H1 (cell line): Measurements from ENCODE around the gene ESYT2. TPM values are rescaled to one million over a fixed set of nuclear protein-coding genes. Genes with fewer than 3 reads are reported as not detected.

ENCODE experiments used
- CTCF ChIA-PET: fragments of 300-600 bp; sonication (Branson Sonifier 250); formaldehyde crosslinking; loops from one replicate; lab custom pipeline; 2021; ENCODE audit not compliant: partially characterized antibody; lab: Charles Lee
- POLR2A ChIA-PET: fragments of 300-600 bp; sonication (Branson Sonifier 250); formaldehyde crosslinking; loops from one replicate; lab custom pipeline; 2021; ENCODE audit warnings: inconsistent platforms; ENCODE audit not compliant: partially characterized antibody; lab: Charles Lee
- DNase-seq, 2 experiments: peaks; one replicate each; pipeline versions ENCODE4 v3.0.0 to v3.0.0-alpha.2; 2010 to 2022; ENCODE audit warnings: low spot score in 2 of 2, low read depth in 1 of 2, mixed read lengths in 1 of 2
- FAIRE-seq: peaks from 2 replicates; lab custom pipeline; 2011; peaks lifted over from hg19 to GRCh38; lab: Jason Lieb, UNC
- H2AFZ ChIP-seq: 2 replicates; pipeline ENCODE4 v1.8.1; 2012; ENCODE audit warnings: low read length, inconsistent platforms
- H2AK5ac ChIP-seq: 2 replicates; pipeline ENCODE4 v1.6.1; 2013; ENCODE audit warnings: low read depth, low read length
- H2BK120ac ChIP-seq: replicated peaks from 2 replicates; pipeline ENCODE3; 2013; ENCODE audit warnings: low read depth, low read length, inconsistent platforms
- H2BK12ac ChIP-seq: 2 replicates; pipeline ENCODE4 v1.6.1; 2013; ENCODE audit warnings: low read depth, low read length
- H2BK15ac ChIP-seq: 2 replicates; pipeline ENCODE4 v1.6.1; 2013; ENCODE audit warnings: low read length
- H2BK20ac ChIP-seq: 2 replicates; pipeline ENCODE4 v1.6.1; 2013; ENCODE audit warnings: low read length
- H2BK5ac ChIP-seq: 2 replicates; pipeline ENCODE4 v1.6.1; 2013; ENCODE audit warnings: low read depth, low read length
- H3K14ac ChIP-seq: 2 replicates; pipeline ENCODE4 v1.6.1; 2013; ENCODE audit warnings: inconsistent platforms; ENCODE audit not compliant: insufficient read length
- H3K18ac ChIP-seq: 2 replicates; pipeline ENCODE4 v1.6.1; 2013; ENCODE audit warnings: low read length; ENCODE audit errors: extremely low read depth
- H3K23ac ChIP-seq: 2 replicates; pipeline ENCODE4 v1.6.1; 2013; ENCODE audit warnings: inconsistent platforms; ENCODE audit not compliant: insufficient read length
- H3K23me2 ChIP-seq: 2 replicates; pipeline ENCODE4 v1.6.1; 2013; ENCODE audit warnings: low read depth, low read length
- H3K27ac ChIP-seq: 2 replicates; pipeline ENCODE4 v1.6.1; 2011; ENCODE audit warnings: low read depth, low read length, inconsistent platforms
- H3K27me3 ChIP-seq, 4 experiments: replicated peaks in 1 of 4; 1 replicate in 1 of 4; 2 replicates in 3 of 4; pipeline versions ENCODE4 v1.6.1 to v1.8.1; 2011 to 2013; ENCODE audit warnings: low read length in 3 of 4, mild to moderate bottlenecking in 3 of 4, inconsistent platforms in 2 of 4, mixed read lengths in 2 of 4, moderate library complexity in 1 of 4; ENCODE audit not compliant: control insufficient read depth in 3 of 4, insufficient read depth in 3 of 4; ENCODE audit errors: extremely low read depth in 1 of 4
- H3K36me3 ChIP-seq, 4 experiments: 2 replicates each; pipeline versions ENCODE4 v1.6.1 to v1.8.1; 2011 to 2013; ENCODE audit warnings: mild to moderate bottlenecking in 4 of 4, low read length in 3 of 4, moderate library complexity in 2 of 4, control low read depth in 1 of 4, inconsistent platforms in 1 of 4; ENCODE audit not compliant: insufficient read depth in 4 of 4, control insufficient read depth in 2 of 4
- H3K4ac ChIP-seq: replicated peaks from 2 replicates; pipeline ENCODE3; 2013; ENCODE audit warnings: low read length, low read depth, mixed read lengths, inconsistent platforms; ENCODE audit not compliant: insufficient read length
- H3K4me1 ChIP-seq, 4 experiments: replicated peaks in 1 of 4; 1 replicate in 1 of 4; 2 replicates in 3 of 4; pipeline versions ENCODE4 v1.6.1 to v1.8.1; 2011 to 2013; ENCODE audit warnings: low read length in 3 of 4, inconsistent platforms in 2 of 4, mixed read lengths in 1 of 4; ENCODE audit not compliant: insufficient read depth in 4 of 4, control insufficient read depth in 3 of 4
- H3K4me2 ChIP-seq, 2 experiments: 2 replicates each; pipeline versions ENCODE4 v1.6.1 to v1.8.1; 2011 to 2013; ENCODE audit warnings: low read depth in 2 of 2, low read length in 2 of 2, control low read depth in 1 of 2, inconsistent platforms in 1 of 2, mild to moderate bottlenecking in 1 of 2; ENCODE audit not compliant: insufficient read depth in 1 of 2
- H3K4me3 ChIP-seq, 4 experiments: fragments of 200-600, 300-600 bp in 1 of 4; sonication (generic), shearing (Covaris generic), sonication (Bioruptor Twin) in 1 of 4; 2 replicates each; pipeline versions ENCODE4 v1.5.1 to v1.8.1; 2011 to 2016; ENCODE audit warnings: low read length in 4 of 4, low read depth in 3 of 4, control low read depth in 2 of 4, inconsistent platforms in 2 of 4, mild to moderate bottlenecking in 2 of 4, mixed read lengths in 1 of 4, moderate library complexity in 1 of 4; ENCODE audit not compliant: insufficient read depth in 2 of 4; ENCODE audit errors: extremely low read depth in 1 of 4
- H3K56ac ChIP-seq: replicated peaks from 2 replicates; pipeline ENCODE3; 2013; ENCODE audit warnings: low read depth, mild to moderate bottlenecking, mixed read lengths, low read length, inconsistent platforms; ENCODE audit not compliant: insufficient read length
- H3K79me1 ChIP-seq: 2 replicates; pipeline ENCODE4 v1.6.1; 2013; ENCODE audit warnings: low read depth, low read length, control low read depth
- H3K79me2 ChIP-seq, 2 experiments: 2 replicates each; pipeline versions ENCODE4 v1.6.1 to v1.8.1; 2012 to 2013; ENCODE audit warnings: low read length in 2 of 2, mild to moderate bottlenecking in 2 of 2, inconsistent platforms in 1 of 2; ENCODE audit not compliant: insufficient read depth in 2 of 2, control insufficient read depth in 1 of 2
- H3K9ac ChIP-seq, 4 experiments: replicated peaks in 1 of 4; 1 replicate in 1 of 4; 2 replicates in 3 of 4; pipeline versions ENCODE4 v1.6.1 to v1.8.1; 2011 to 2013; ENCODE audit warnings: low read depth in 3 of 4, low read length in 3 of 4, control low read depth in 2 of 4, mild to moderate bottlenecking in 2 of 4, moderate library complexity in 2 of 4, inconsistent platforms in 1 of 4; ENCODE audit errors: extremely low read depth in 1 of 4
- H3K9me3 ChIP-seq, 2 experiments: 2 replicates each; pipeline versions ENCODE4 v1.6.1 to v1.8.1; 2012 to 2013; ENCODE audit warnings: mild to moderate bottlenecking in 2 of 2, moderate library complexity in 2 of 2, control low read depth in 1 of 2, inconsistent platforms in 1 of 2, low read depth in 1 of 2, low read length in 1 of 2, mixed read lengths in 1 of 2; ENCODE audit not compliant: insufficient read depth in 2 of 2
- H4K20me1 ChIP-seq, 2 experiments: replicated peaks in 1 of 2; 2 replicates each; pipeline versions ENCODE3 to v1.8.1; 2011 to 2013; ENCODE audit warnings: inconsistent platforms in 2 of 2, low read length in 2 of 2, mild to moderate bottlenecking in 1 of 2; ENCODE audit not compliant: insufficient read depth in 2 of 2, control insufficient read depth in 1 of 2
- H4K5ac ChIP-seq: 2 replicates; pipeline ENCODE4 v1.6.1; 2013; ENCODE audit warnings: low read length, low read depth, mixed read lengths, inconsistent platforms; ENCODE audit not compliant: insufficient read length
- H4K8ac ChIP-seq: 2 replicates; pipeline ENCODE4 v1.8.0; 2013; ENCODE audit warnings: mild to moderate bottlenecking, moderate library complexity, low read length, inconsistent platforms; ENCODE audit not compliant: insufficient read depth; ENCODE audit errors: extremely low read depth
- H4K91ac ChIP-seq: replicated peaks from 2 replicates; pipeline ENCODE3; 2013; ENCODE audit warnings: low read length, mixed read lengths, inconsistent platforms; ENCODE audit not compliant: insufficient read length
- ASH2L ChIP-seq: fragments of 200-600, 300-600 bp; sonication (generic); IDR thresholded peaks from one replicate; pipeline ENCODE4 v1.7.1; 2017; ENCODE audit warnings: low read length
- ATF3 ChIP-seq: IDR thresholded peaks from 2 replicates; pipeline ENCODE4 v1.6.1; 2011; ENCODE audit warnings: low read depth, mild to moderate bottlenecking, low read length; ENCODE audit not compliant: insufficient read depth
- CEBPB ChIP-seq: IDR thresholded peaks from 2 replicates; pipeline ENCODE4 v1.6.1; 2012; ENCODE audit warnings: low read depth, low read length
- CREB1 ChIP-seq: IDR thresholded peaks from 2 replicates; pipeline ENCODE4 v1.6.1; 2012; ENCODE audit warnings: inconsistent platforms
- GTF2F1 ChIP-seq: IDR thresholded peaks from 2 replicates; pipeline ENCODE4 v1.6.1; 2012; ENCODE audit warnings: low read depth, low read length, improper control_type of control experiment, borderline replicate concordance
- HDAC2 ChIP-seq, 2 experiments: fragments of 300-600 bp in 1 of 2; sonication (generic) in 1 of 2; IDR thresholded peaks; 2 replicates each; pipeline ENCODE4 v1.6.1; 2011 to 2012; ENCODE audit warnings: low read depth in 2 of 2, low read length in 2 of 2, mild to moderate bottlenecking in 2 of 2, moderate library complexity in 2 of 2, borderline replicate concordance in 1 of 2, inconsistent platforms in 1 of 2
- JUN ChIP-seq: IDR thresholded peaks from 2 replicates; pipeline ENCODE4 v1.6.1; 2011; ENCODE audit warnings: low read depth, mild to moderate bottlenecking, improper control_type of control experiment, low read length
- RXRA ChIP-seq: IDR thresholded peaks from 2 replicates; pipeline ENCODE4 v1.6.1; 2011; ENCODE audit warnings: low read depth, mild to moderate bottlenecking, low read length, moderate library complexity; ENCODE audit not compliant: insufficient read depth
- TAF1 ChIP-seq: IDR thresholded peaks from 2 replicates; pipeline ENCODE4 v1.6.1; 2011; ENCODE audit warnings: mild to moderate bottlenecking, low read depth, low read length
- USF2 ChIP-seq: IDR thresholded peaks from 2 replicates; pipeline ENCODE4 v1.6.1; 2011; ENCODE audit warnings: low read length, improper control_type of control experiment
- YY1 ChIP-seq: IDR thresholded peaks from 2 replicates; pipeline ENCODE4 v1.6.1; 2011; ENCODE audit warnings: low read depth, mild to moderate bottlenecking, low read length
- WGBS, 2 experiments: shearing (Covaris generic) in 1 of 2; methylation state at CpG; one replicate each; pipeline versions ENCODE4 v1.1.6 to v1.1.7; 2013 to 2015; ENCODE audit warnings: low lambda C conversion rate in 2 of 2, mixed read lengths in 2 of 2, inconsistent platforms in 1 of 2, low coverage in 1 of 2, missing lambda C conversion rate in 1 of 2; ENCODE audit not compliant: insufficient replicate concordance in 2 of 2, insufficient coverage in 1 of 2, insufficient read length in 1 of 2; ENCODE audit errors: extremely low coverage in 1 of 2, missing lambda C conversion rate in 1 of 2; 5-methylcytosine and 5-hydroxymethylcytosine counted together
- polyA plus RNA-seq, 7 experiments: library from polyadenylated mRNA; depleted of rRNA in 3 of 7; stranded (reverse) in 5 of 7; unstranded in 2 of 7; fragments of >200 nt in 5 of 7; fragments of 200-250 nt in 2 of 7; gene quantifications; 1 replicate in 5 of 7; 2 replicates in 1 of 7; 4 replicates in 1 of 7; pipeline versions ENCODE4 v1.2.1 to v1.2.3, GENCODE V29; 2011 to 2013; ENCODE audit warnings: missing spikeins in 2 of 7, mixed read lengths in 2 of 7
- total RNA-seq: library from RNA; stranded (reverse); fragmentation: NEBNext Ultra II Directional; extraction: Animal tissue kit (Norgen Biotek cat#: 25700); gene quantifications from 2 replicates; pipeline ENCODE4 v1.2.1, GENCODE V29; 2021

Gene ESYT2
- total and polyA plus RNA-seq, 2 of the 8 experiments (the other 6 are each of a cell fraction or from before 2014, with no cell fraction given) = 27.0 to 37.5 TPM

GRCh38 chr7:158754746-158755444 lies 74.4 kb downstream of the ESYT2 start:
- no peak overlapping the region for H4K8ac ChIP-seq
- H2BK20ac ChIP-seq = no peak overlapping the region
- H3K14ac ChIP-seq = no peak overlapping the region
- H3K56ac ChIP-seq = no peak overlapping the region
- no peak overlapping the region for H4K91ac ChIP-seq
- POLR2A ChIA-PET = interaction anchor here (2.1 kb wide), 1 partner anchor 8 kb away, joined by 6 read pairs; no protein-coding TSS in a partner anchor
- H3K23me2 ChIP-seq = no peaks in the 10 kb centered on the region
- no peak overlapping the region for H3K4me2 ChIP-seq
- no peaks in the 10 kb centered on the region for H3K9me3 ChIP-seq
- CTCF ChIA-PET = interaction anchor here (1.0 to 2.4 kb wide), 4 partner anchors 10 to 22 kb away, joined by 3 to 6 read pairs (median 4); no protein-coding TSS in a partner anchor
- H3K79me2 ChIP-seq = no peaks in the 10 kb centered on the region
- H4K20me1 ChIP-seq = no peaks in the 10 kb centered on the region
- H2BK15ac ChIP-seq = no peak overlapping the region
- peaks cover 0 to 22% (median 15%) of the 10 kb centered on the region in 4 experiments; a peak in 7 of 8 replicates for H3K36me3 ChIP-seq
- no peak overlapping the region for H2AK5ac ChIP-seq
- no peak overlapping the region for H4K5ac ChIP-seq
- H3K4me1 ChIP-seq = no peaks in the 10 kb centered on the region
- no peak overlapping the region for H2BK12ac ChIP-seq
- H3K27ac ChIP-seq = no peak overlapping the region
- FAIRE-seq (no peak), DNase-seq (peak in 1 of 2 experiments; percentile 10)
- no peak overlapping the region for H3K4me3 ChIP-seq
- no peaks in the 10 kb centered on the region for H3K27me3 ChIP-seq
- H2BK5ac ChIP-seq = no peak overlapping the region
- no peak overlapping the region for H3K18ac ChIP-seq
- no peak overlapping the region for H2AFZ ChIP-seq
- WGBS, 2 experiments = 96% methylated on average over 11 of the region's 11 CpGs; no CpG with 5 or more reads in 1 of the 2 experiments
- H3K23ac ChIP-seq = no peak overlapping the region
- no peak overlapping the region for H2BK120ac ChIP-seq
- no peak overlapping the region for H3K9ac ChIP-seq
- H3K79me1 ChIP-seq = no peaks in the 10 kb centered on the region
- TF ChIP-seq USF2 = no peak
- no peak for TF ChIP-seq YY1
- TF ChIP-seq GTF2F1 = no peak
- no peak for TF ChIP-seq TAF1
- TF ChIP-seq RXRA = no peak
- TF ChIP-seq HDAC2 (IDR thresholded peaks at IDR 0.05; ENCODE audit: borderline replicate concordance in 1 of 2, low read depth in 2 of 2, low read length in 2 of 2) = no peak
- TF ChIP-seq ASH2L = no peak
- no peak for TF ChIP-seq ATF3
- no peak for TF ChIP-seq JUN
- no peak for TF ChIP-seq CEBPB
- no peak for TF ChIP-seq CREB1
- TF ChIP-seq, all 59 proteins: peak for 0
- H3K4ac ChIP-seq = no peak overlapping the region
